Right lobe of liver (tissue), 6 donors: Measurements from ENCODE around the gene MTMR2. TPM values are rescaled to one million over a fixed set of nuclear protein-coding genes. Genes with fewer than 3 reads are reported as not detected.

Experiments
- ATAC-seq, 4 donors: fragments of 200-7000 bp; cut with Tn5 transposase; one replicate each; pipeline ENCODE4 v1.9.1; 2020; ENCODE audit warnings: mild to moderate bottlenecking in 4 of 4, moderate library complexity in 4 of 4
- DNase-seq, 3 donors: peaks; one replicate each; pipeline ENCODE4 v3.0.0-alpha.2; 2020
- H3K27ac ChIP-seq, 3 donors: fragments of 200-600 bp; one replicate each; pipeline ENCODE4 v1.8.0; 2022
- H3K27me3 ChIP-seq, 2 donors: fragments of 200-600 bp; one replicate each; pipeline ENCODE4 v1.8.0; 2022
- H3K36me3 ChIP-seq, 4 donors: fragments of 200-600 bp; sonication (generic) in 1 of 4; one replicate each; pipeline versions ENCODE4 v1.5.1 to v1.8.0; 2017 to 2022; ENCODE audit warnings: control low read depth in 1 of 4
- H3K4me1 ChIP-seq, 4 donors: fragments of 200-600 bp; sonication (generic) in 1 of 4; one replicate each; pipeline versions ENCODE4 v1.5.1 to v1.8.0; 2017 to 2022; ENCODE audit warnings: control low read depth in 1 of 4
- H3K4me3 ChIP-seq, 3 donors: fragments of 200-600 bp; one replicate each; pipeline ENCODE4 v1.8.0; 2022
- H3K9me3 ChIP-seq, 4 donors: fragments of 200-600 bp; sonication (generic) in 1 of 4; one replicate each; pipeline versions ENCODE4 v1.5.1 to v1.8.0; 2017 to 2022; ENCODE audit warnings: control low read depth in 1 of 4
- CTCF ChIP-seq, 4 donors: fragments of 200-600 bp in 3 of 4; fragments of 450-650 bp in 1 of 4; IDR thresholded peaks; one replicate each; pipeline versions ENCODE4 v1.5.1 to v1.8.0; 2016 to 2022; ENCODE audit warnings: antibody characterized with exemption in 4 of 4, mild to moderate bottlenecking in 2 of 4
- POLR2A ChIP-seq: fragments of 450-650 bp; IDR thresholded peaks from one replicate; pipeline ENCODE4 v1.6.1; 2017; ENCODE audit warnings: antibody characterized with exemption, mild to moderate bottlenecking
- WGBS: methylation state at CpG from one replicate; pipeline ENCODE4 v1.1.6; 2018; ENCODE audit warnings: low coverage, low lambda C conversion rate; ENCODE audit not compliant: insufficient coverage; ENCODE audit errors: missing lambda C conversion rate; 5-methylcytosine and 5-hydroxymethylcytosine counted together
- intact Hi-C, 2 donors: fragments of 100-400 bp; cut with DNase I; formaldehyde crosslinking; loops; one replicate each; pipeline versions ENCODE4 v1.11.2 to v1.14.1; 2022
- total RNA-seq, 6 experiments: library from RNA; depleted of rRNA in 2 of 6; stranded (reverse); fragments of >200 nt in 2 of 6; fragmentation: NEBNext Ultra II Directional in 3 of 6; extraction: Animal tissue kit (Norgen Biotek cat#: 25700) in 3 of 6; gene quantifications; one replicate each; pipeline versions ENCODE4 v1.1.0 to v1.2.4, GENCODE V29; 2016 to 2023
- donor health status: DM: no; HTN: yes; CAD: no.
- donor health status: DM: no; HTN: no; CAD: no.
- donor health status: DM: no; HTN: no; CAD: no.
- donor health status: DM: no; HTN: yes; CAD: no.
- donor health status: DM: no; HTN: yes; CAD: no.

The MTMR2 gene
- total RNA-seq, 6 experiments from 2014 or later: 1.7 to 8.7 (median 3.9) TPM

GRCh38 chr11:95908826-95909225, 15.1 kb downstream of the MTMR2 start:
- DNase-seq (no peak), ATAC-seq (no peak)
- Histone ChIP-seq H3K4me1 (no peaks in the 10 kb centered on the region), H3K9me3 (no peaks in the 10 kb centered on the region), H3K27ac (no peak overlapping the region), H3K4me3 (no peak overlapping the region), H3K27me3 (no peaks in the 10 kb centered on the region), H3K36me3 (no peaks in the 10 kb centered on the region)
- intact Hi-C loops: no loop called here
- no peak for TF ChIP-seq CTCF (IDR thresholded peaks at IDR 0.05)
- no peak for TF ChIP-seq POLR2A

- Histone ChIP-seq H3K36me3 (no peaks in the 10 kb centered on the region), H3K4me1 (no peaks in the 10 kb centered on the region), H3K27ac (no peak overlapping the region), H3K27me3 (no peaks in the 10 kb centered on the region), H3K9me3 (no peaks in the 10 kb centered on the region), H3K4me3 (no peak overlapping the region)
- TF ChIP-seq POLR2A: no peak
- TF ChIP-seq CTCF (IDR thresholded peaks at IDR 0.05): no peak
- DNase-seq (no peak), ATAC-seq (no peak)
- 88% methylated on average over 5 of the region's 5 CpGs for WGBS
- intact Hi-C loops: no loop called here
Observed at GRCh38 chr11:95907476-95907875, 16.4 kb downstream of the MTMR2 start.

GRCh38 chr11:95904009-95904650, 19.8 kb downstream of the MTMR2 start:
- H3K4me3 ChIP-seq: no peak overlapping the region
- intact Hi-C loops: no loop called here
- H3K27me3 ChIP-seq: no peaks in the 10 kb centered on the region
- DNase-seq (no peak), ATAC-seq (no peak)
- 77% methylated on average over 4 of the region's 5 CpGs for WGBS
- H3K27ac ChIP-seq: no peak overlapping the region
- no peaks in the 10 kb centered on the region for H3K36me3 ChIP-seq
- H3K4me1 ChIP-seq: no peaks in the 10 kb centered on the region
- TF ChIP-seq CTCF (IDR thresholded peaks at IDR 0.05) (no peak), POLR2A (no peak)
- H3K9me3 ChIP-seq: no peaks in the 10 kb centered on the region

GRCh38 chr11:95898782-95899181, 25.1 kb downstream of the MTMR2 start:
- intact Hi-C loops: no loop called here
- ATAC-seq (no peak), DNase-seq (no peak)
- WGBS: 61% methylated on average over 2 of the region's 2 CpGs
- Histone ChIP-seq H3K4me1 (no peaks in the 10 kb centered on the region), H3K27ac (no peak overlapping the region), H3K4me3 (no peak overlapping the region), H3K9me3 (no peaks in the 10 kb centered on the region), H3K27me3 (no peaks in the 10 kb centered on the region), H3K36me3 (no peaks in the 10 kb centered on the region)
- no peak for TF ChIP-seq CTCF (IDR thresholded peaks at IDR 0.05)
- no peak for TF ChIP-seq POLR2A

GRCh38 chr11:95897731-95898130, 26.2 kb downstream of the MTMR2 start:
- no peaks in the 10 kb centered on the region for H3K9me3 ChIP-seq
- 89% methylated on average over 7 of the region's 7 CpGs for WGBS
- intact Hi-C loops: no loop called here
- H3K4me3 ChIP-seq: no peak overlapping the region
- ATAC-seq (no peak), DNase-seq (no peak)
- H3K27ac ChIP-seq: no peak overlapping the region
- no peaks in the 10 kb centered on the region for H3K36me3 ChIP-seq
- H3K4me1 ChIP-seq: no peaks in the 10 kb centered on the region
- H3K27me3 ChIP-seq: no peaks in the 10 kb centered on the region
- TF ChIP-seq POLR2A (no peak), CTCF (IDR thresholded peaks at IDR 0.05) (no peak)
